Measurements from ENCODE around the gene PEAK3.
A peak's percentile ranks its signal among the peaks of the same experiment; 100 is the strongest.

Gene PEAK3

DNA sequence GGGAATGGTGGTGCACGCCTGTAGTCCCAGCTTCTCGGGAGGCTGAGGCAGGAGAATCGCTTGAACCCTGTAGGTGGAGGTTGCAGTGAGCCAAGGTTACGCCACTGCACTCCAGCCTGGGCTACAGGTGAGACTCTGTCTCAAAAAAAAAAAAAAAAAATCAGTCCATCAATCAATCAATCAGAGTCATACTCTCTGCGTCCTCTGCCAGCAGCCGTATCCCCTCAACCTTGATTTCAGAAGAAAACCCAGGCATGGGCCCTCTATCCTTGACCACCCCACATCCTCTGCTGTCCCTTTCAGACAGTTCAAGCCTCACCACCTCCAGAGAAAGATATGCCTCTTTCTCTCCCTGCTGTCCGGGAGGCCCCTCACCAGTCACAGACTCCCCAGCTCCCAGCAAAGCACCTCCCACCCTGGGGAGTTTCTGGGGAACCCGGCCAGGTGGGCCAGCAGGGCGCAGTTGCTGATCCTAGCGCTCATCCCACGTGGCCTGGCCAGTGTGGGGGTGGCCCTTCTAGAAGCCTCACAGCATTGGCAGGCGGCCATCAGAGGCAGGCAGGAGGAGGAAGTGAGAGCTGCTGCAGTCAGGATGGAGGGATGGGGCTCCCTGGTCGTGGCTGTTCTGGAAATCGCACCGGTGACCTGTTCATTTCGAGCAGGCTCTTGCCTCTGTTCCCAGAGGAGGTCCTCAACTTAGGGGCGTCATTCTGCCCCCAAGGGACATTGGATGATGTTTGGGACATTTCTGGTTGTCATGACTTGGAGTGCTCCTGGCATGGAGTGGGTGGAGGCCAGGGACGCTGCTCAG is 15.6 kb downstream of the PEAK3 start:
- no peak overlapping the region for H3K27ac ChIP-seq
- peaks cover 6% of the 10 kb centered on the region for H3K36me3 ChIP-seq (replicated peaks)
- no peaks in the 10 kb centered on the region for H3K27me3 ChIP-seq (replicated peaks)
- TF ChIP-seq CTCF (IDR thresholded peaks at IDR 0.05; ENCODE audit: low read depth, low read length, missing control alignments) = no peak
- in situ Hi-C loops (cut with HindIII; ENCODE audit: low pct_ligation_motif_present, low sequenced_read_pairs) = no loop called here
- peak; percentile 74 for DNase-seq
- H3K4me3 ChIP-seq (ENCODE audit: low read depth, low read length) = no peak overlapping the region

DNA sequence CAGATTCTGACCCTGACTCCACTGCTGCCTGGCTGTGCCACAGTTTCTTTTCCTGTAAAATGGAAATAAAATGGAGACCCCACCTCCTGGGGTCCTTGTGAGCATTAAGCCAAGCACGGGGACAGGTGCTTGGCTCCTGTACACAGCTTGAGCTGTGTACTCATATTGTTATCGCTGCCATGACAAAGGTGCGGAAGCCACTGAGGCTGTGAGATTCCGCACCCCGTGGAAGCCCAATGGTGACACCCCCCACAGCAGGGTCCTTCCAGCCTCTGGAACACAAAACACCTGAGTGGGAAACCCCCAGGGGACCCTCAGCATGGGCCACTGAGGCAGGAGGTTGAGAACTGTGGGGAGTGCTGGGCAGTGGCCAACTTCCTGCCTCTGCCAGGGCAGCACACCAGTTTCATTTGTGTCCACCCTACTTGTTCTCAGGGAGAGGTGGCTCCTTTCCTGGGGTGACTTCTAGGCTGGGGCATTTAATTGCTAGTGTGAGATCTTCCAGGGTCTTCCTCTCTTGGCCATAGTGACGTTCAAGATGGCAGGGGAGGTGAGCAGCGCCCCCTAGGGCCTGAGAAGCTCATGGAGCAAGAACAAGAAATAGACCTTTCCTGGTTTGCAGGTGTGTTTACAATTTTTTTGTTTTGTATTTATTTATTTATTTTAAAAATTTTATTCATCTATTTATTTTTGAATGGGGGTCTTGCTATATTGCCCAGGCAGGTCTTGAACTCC is 20.4 kb downstream of the PEAK3 start:
- DNase-seq = no peak
- H3K4me3 ChIP-seq (ENCODE audit: low read depth, low read length) = no peak overlapping the region
- H3K27ac ChIP-seq = no peak overlapping the region
- H3K27me3 ChIP-seq (replicated peaks) = no peaks in the 10 kb centered on the region
- no peaks in the 10 kb centered on the region for H3K36me3 ChIP-seq (replicated peaks)
- TF ChIP-seq CTCF (IDR thresholded peaks at IDR 0.05; ENCODE audit: low read depth, low read length, missing control alignments) = peak; percentile 78
- in situ Hi-C loops (cut with HindIII; ENCODE audit: low pct_ligation_motif_present, low sequenced_read_pairs) = no loop called here

- H3K4me3 ChIP-seq (ENCODE audit: low read depth, low read length) = no peak overlapping the region
- no peak for DNase-seq
- no peaks in the 10 kb centered on the region for H3K27me3 ChIP-seq (replicated peaks)
- H3K27ac ChIP-seq = no peak overlapping the region
- no peak for TF ChIP-seq CTCF (IDR thresholded peaks at IDR 0.05; ENCODE audit: low read depth, low read length, missing control alignments)
- H3K36me3 ChIP-seq (replicated peaks) = no peaks in the 10 kb centered on the region
- in situ Hi-C loops (cut with HindIII; ENCODE audit: low pct_ligation_motif_present, low sequenced_read_pairs) = no loop called here
These were observed 21.6 kb downstream of the PEAK3 start for GRCh38 chr19:2260341-2260805.

DNA sequence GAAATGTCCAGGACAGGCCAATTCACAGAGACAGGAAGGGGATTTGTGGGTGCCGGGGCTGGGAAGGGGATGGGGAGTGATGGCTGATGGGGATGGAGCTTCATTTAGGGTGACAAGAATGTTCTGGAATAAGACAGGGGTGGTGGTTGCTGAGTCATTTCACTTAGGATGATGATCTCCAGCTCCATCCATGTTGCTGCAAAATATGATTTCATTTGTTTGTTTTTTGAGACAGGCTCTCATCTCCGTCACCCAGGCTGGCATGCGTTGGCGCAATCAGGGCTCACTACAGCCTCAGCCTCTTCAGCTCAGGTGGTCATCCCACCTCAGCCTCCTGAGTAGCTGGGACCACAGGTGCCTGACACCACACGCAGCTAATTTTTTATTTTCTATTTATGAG is 22.6 kb downstream of the PEAK3 start:
- no peak overlapping the region for H3K4me3 ChIP-seq (ENCODE audit: low read depth, low read length)
- no peaks in the 10 kb centered on the region for H3K27me3 ChIP-seq (replicated peaks)
- TF ChIP-seq CTCF (IDR thresholded peaks at IDR 0.05; ENCODE audit: low read depth, low read length, missing control alignments) = no peak
- DNase-seq = no peak
- H3K36me3 ChIP-seq (replicated peaks) = no peaks in the 10 kb centered on the region
- no peak overlapping the region for H3K27ac ChIP-seq
- in situ Hi-C loops (cut with HindIII; ENCODE audit: low pct_ligation_motif_present, low sequenced_read_pairs) = no loop called here

- H3K36me3 ChIP-seq (replicated peaks) = no peaks in the 10 kb centered on the region
- no peak for TF ChIP-seq CTCF (IDR thresholded peaks at IDR 0.05; ENCODE audit: low read depth, low read length, missing control alignments)
- no peak for DNase-seq
- peaks cover 27% of the 10 kb centered on the region for H3K27me3 ChIP-seq (replicated peaks)
- no peak within 1 kb of the TSS for H3K4me3 ChIP-seq (ENCODE audit: low read depth, low read length)
- in situ Hi-C loops (cut with HindIII; ENCODE audit: low pct_ligation_motif_present, low sequenced_read_pairs) = no loop called here
- no peak within 1 kb of the TSS for H3K27ac ChIP-seq
These were observed 25.8 kb downstream of the PEAK3 start, which contains the start of gene JSRP1 for GRCh38 chr19:2255982-2256685. TSS of gene JSRP1 (minus strand) at chr19:2256417. CDS start at chr19:2255314, 1,103 bp downstream.
